Aorta (tissue), 5 donors: Measurements from ENCODE around the gene LIAS. TPM values are rescaled to one million over a fixed set of nuclear protein-coding genes. Genes with fewer than 3 reads are reported as not detected.

ENCODE experiments used
- ATAC-seq: fragments of 200-7000 bp; cut with Tn5 transposase; one replicate; pipeline ENCODE4 v1.9.1; 2022; ENCODE audit warnings: moderate library complexity; ENCODE audit not compliant: low FRiP score
- DNase-seq, 2 donors: peaks; one replicate each; pipeline ENCODE4 v3.0.0-alpha.2; 2020
- H3K27ac ChIP-seq, 2 donors: one replicate each; pipeline ENCODE4 v1.5.1; 2013; ENCODE audit warnings: low read length in 2 of 2, mild to moderate bottlenecking in 2 of 2, moderate library complexity in 2 of 2, control low read depth in 1 of 2, inconsistent platforms in 1 of 2, low read depth in 1 of 2
- H3K27me3 ChIP-seq, 2 donors: one replicate each; pipeline ENCODE4 v1.6.1; 2013; ENCODE audit warnings: control low read depth in 1 of 2, low read length in 1 of 2, mild to moderate bottlenecking in 1 of 2, moderate library complexity in 1 of 2; ENCODE audit not compliant: insufficient read depth in 2 of 2, control insufficient read depth in 1 of 2
- H3K36me3 ChIP-seq, 2 donors: one replicate each; pipeline ENCODE4 v1.6.1; 2013; ENCODE audit warnings: control low read depth in 1 of 2, low read length in 1 of 2, mild to moderate bottlenecking in 1 of 2; ENCODE audit not compliant: insufficient read depth in 2 of 2, control insufficient read depth in 1 of 2
- H3K4me1 ChIP-seq, 2 donors: one replicate each; pipeline ENCODE4 v1.6.1; 2013; ENCODE audit warnings: low read length in 2 of 2, control low read depth in 1 of 2, mild to moderate bottlenecking in 1 of 2, moderate library complexity in 1 of 2; ENCODE audit not compliant: insufficient read depth in 2 of 2, control insufficient read depth in 1 of 2
- H3K4me3 ChIP-seq, 2 donors: one replicate each; pipeline ENCODE4 v1.5.1; 2013; ENCODE audit warnings: low read length in 2 of 2, control low read depth in 1 of 2, mild to moderate bottlenecking in 1 of 2
- H3K9me3 ChIP-seq: one replicate; pipeline ENCODE4 v1.6.1; 2013; ENCODE audit warnings: mild to moderate bottlenecking, low read length; ENCODE audit not compliant: control insufficient read depth
- WGBS, 2 donors: extraction: QIAGEN DNeasy Blood & Tissue Kit; methylation state at CpG; one replicate each; pipeline ENCODE4 v1.1.7; 2013; 5-methylcytosine and 5-hydroxymethylcytosine counted together
- intact Hi-C, 2 donors: fragments of 100-400 bp; cut with DNase I; formaldehyde crosslinking; loops; one replicate each; pipeline versions ENCODE4 v1.14.2 to v1.15.0; 2022
- polyA plus RNA-seq, 2 donors: library from polyadenylated mRNA; stranded (reverse); fragments of 200-250 nt; gene quantifications; one replicate each; pipeline ENCODE4 v1.2.3, GENCODE V29; 2013
- total RNA-seq, 2 donors: library from RNA; stranded (reverse); fragmentation: NEBNext Ultra II Directional; extraction: Animal tissue kit (Norgen Biotek cat#: 25700); gene quantifications; one replicate each; pipeline ENCODE4 v1.2.1, GENCODE V29; 2021
- donor health status: healthy with polysubstance abuse.
- donor health status: Bipolar disorder and iron deficiency.
- donor health status: DM: no; HTN: no; CAD: no.
- donor health status: DM: no; HTN: no; CAD: no.
- donor health status: DM: yes; HTN: yes; CAD: no.

The LIAS gene
- total and polyA plus RNA-seq, 4 donors, result 5.4 to 18.4 (median 9.3) TPM

DNA sequence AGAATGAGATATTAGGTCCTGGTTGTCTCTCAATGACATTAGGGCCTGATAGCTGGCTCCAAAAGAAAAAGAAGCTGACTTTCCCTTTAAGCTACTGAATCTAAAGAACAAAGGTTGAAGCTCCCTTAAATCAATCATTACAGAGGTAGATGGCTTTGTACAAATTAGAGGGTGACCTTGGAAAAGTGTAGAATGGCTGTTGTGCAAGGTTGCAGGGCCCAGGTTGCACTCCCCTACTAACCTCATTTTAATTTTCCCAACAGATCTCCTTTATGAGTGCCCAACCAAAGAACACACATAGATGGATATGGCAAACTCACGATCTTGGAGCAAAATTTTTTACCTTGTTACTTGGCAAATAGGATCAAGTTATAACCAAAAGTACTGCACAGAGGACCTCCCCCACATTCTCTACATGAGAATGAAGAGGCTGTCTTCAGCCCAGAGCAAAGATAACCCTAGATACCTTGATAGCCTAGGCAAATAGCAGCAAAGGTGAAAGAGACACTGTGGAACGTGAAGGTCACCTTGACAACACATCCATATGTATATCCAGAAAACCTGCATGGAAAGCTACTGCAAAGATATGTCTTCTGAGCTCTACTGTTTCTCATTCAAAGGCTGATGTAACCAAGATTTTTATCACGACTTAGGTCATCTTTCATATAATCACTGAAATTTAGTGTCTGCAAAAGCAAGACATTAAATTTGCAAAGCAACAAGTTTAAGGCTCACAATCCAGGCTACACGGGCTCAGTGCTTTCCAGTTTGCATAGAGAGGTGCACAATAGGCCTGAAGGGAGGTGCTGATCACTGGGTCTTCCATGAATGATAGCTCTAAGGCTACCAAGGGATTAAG lies 29.2 kb upstream of the LIAS start:
- H3K36me3 ChIP-seq, result no peaks in the 10 kb centered on the region
- no peak for ATAC-seq
- H3K27ac ChIP-seq, result no peak overlapping the region
- intact Hi-C loops, result no loop called here
- WGBS, 2 donors, result 70% methylated on average over 4 of the region's 4 CpGs
- no peaks in the 10 kb centered on the region for H3K27me3 ChIP-seq
- H3K4me3 ChIP-seq, result no peak overlapping the region
- H3K9me3 ChIP-seq, result no peaks in the 10 kb centered on the region
- no peak for DNase-seq
- no peaks in the 10 kb centered on the region for H3K4me1 ChIP-seq

GRCh38 chr4:39433878-39434492 lies 24.9 kb upstream of the LIAS start:
- 90 to 91% methylated on average over 11 of the region's 11 CpGs for WGBS, 2 donors
- no peak overlapping the region for H3K27ac ChIP-seq
- H3K4me3 ChIP-seq, result no peak overlapping the region
- no peak for ATAC-seq
- H3K9me3 ChIP-seq, result no peaks in the 10 kb centered on the region
- no peaks in the 10 kb centered on the region for H3K27me3 ChIP-seq
- intact Hi-C loops, result no loop called here
- no peak for DNase-seq
- no peaks in the 10 kb centered on the region for H3K4me1 ChIP-seq
- H3K36me3 ChIP-seq, result no peaks in the 10 kb centered on the region

GRCh38 chr4:39435659-39436563 lies 22.9 kb upstream of the LIAS start:
- intact Hi-C loops, result no loop called here
- no peak for ATAC-seq

DNA sequence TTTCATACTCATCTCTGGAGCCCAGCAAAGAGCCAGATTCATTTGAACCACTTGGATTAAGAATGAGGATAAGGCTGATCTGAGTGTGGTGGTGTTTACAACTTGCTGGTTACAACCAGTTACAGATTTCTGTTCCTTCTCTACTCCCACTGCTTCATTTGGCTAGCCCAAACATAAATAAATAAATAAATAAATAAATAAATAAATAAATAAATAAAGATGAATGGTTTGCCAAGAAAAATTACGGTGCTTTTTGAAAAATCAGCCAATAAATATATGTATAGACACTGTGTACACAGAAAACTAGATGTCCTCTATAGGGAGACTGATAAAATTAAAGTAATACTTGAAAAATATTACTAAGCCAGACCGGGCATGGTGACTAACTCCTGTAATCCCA lies 17.3 kb upstream of the LIAS start:
- Histone ChIP-seq H3K4me3 (no peak overlapping the region), H3K27ac (no peak overlapping the region), H3K4me1 (no peaks in the 10 kb centered on the region), H3K36me3 (no peaks in the 10 kb centered on the region), H3K27me3 (no peaks in the 10 kb centered on the region), H3K9me3 (no peaks in the 10 kb centered on the region)
- 71 to 79% methylated on average over 2 of the region's 2 CpGs for WGBS, 2 donors
- ATAC-seq (no peak), DNase-seq (no peak)
- intact Hi-C loops, result no loop called here

More at GRCh38 chr4:39435659-39436563, 22.9 kb upstream of the LIAS start:
- WGBS, 2 donors, result 60 to 63% methylated on average over 7 of the region's 7 CpGs
- Histone ChIP-seq H3K36me3 (no peaks in the 10 kb centered on the region), H3K9me3 (no peaks in the 10 kb centered on the region), H3K4me1 (no peaks in the 10 kb centered on the region), H3K4me3 (no peak overlapping the region), H3K27ac (no peak overlapping the region), H3K27me3 (no peaks in the 10 kb centered on the region)
- DNase-seq, result no peak

DNA sequence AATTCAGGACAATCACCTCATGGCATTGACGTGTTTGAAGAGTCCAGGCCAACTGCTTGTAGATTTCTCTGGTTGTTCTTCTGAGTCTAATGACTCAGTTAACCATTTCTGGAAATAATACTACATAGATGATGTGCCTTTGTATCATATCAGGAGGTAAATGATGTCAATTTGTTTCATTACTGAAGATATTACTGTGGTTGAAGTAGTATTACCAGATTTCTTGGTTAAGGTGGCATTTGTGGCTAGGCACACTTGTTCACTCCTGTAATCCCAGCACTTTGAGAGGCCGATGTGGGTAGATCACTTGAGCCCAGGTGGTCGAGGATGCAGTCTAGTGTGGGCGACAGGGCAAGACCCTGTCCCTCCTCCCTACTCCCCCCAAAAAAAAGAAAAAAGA lies 15.9 kb upstream of the LIAS start:
- no peak for DNase-seq
- Histone ChIP-seq H3K36me3 (no peaks in the 10 kb centered on the region), H3K27me3 (no peaks in the 10 kb centered on the region), H3K4me1 (no peaks in the 10 kb centered on the region), H3K4me3 (no peak overlapping the region), H3K27ac (no peak overlapping the region), H3K9me3 (no peaks in the 10 kb centered on the region)
- intact Hi-C loops, result no loop called here
- ATAC-seq, result no peak
- 81 to 85% methylated on average over 4 of the region's 4 CpGs for WGBS, 2 donors

- WGBS, 2 donors, result 83 to 85% methylated on average over 20 of the region's 20 CpGs
- Histone ChIP-seq H3K36me3 (no peaks in the 10 kb centered on the region), H3K27ac (no peak overlapping the region), H3K4me3 (no peak overlapping the region), H3K9me3 (no peaks in the 10 kb centered on the region), H3K4me1 (no peaks in the 10 kb centered on the region), H3K27me3 (no peaks in the 10 kb centered on the region)
- intact Hi-C loops, result no loop called here
- ATAC-seq, result peak; percentile 62
- DNase-seq, result no peak
Measured at GRCh38 chr4:39446483-39446841, 12.4 kb upstream of the LIAS start.

- Histone ChIP-seq H3K36me3 (no peaks in the 10 kb centered on the region), H3K4me3 (no peak overlapping the region), H3K27ac (no peak overlapping the region), H3K27me3 (no peaks in the 10 kb centered on the region), H3K4me1 (no peaks in the 10 kb centered on the region), H3K9me3 (no peaks in the 10 kb centered on the region)
- WGBS, 2 donors, result 5 to 10% methylated on average over 61 of the region's 61 CpGs
- peak; percentile 74 to 84 for DNase-seq
- peak; percentile 80 for ATAC-seq
- intact Hi-C loops, result no loop called here
Measured at GRCh38 chr4:39446842-39447573, 11.8 kb upstream of the LIAS start.

DNA sequence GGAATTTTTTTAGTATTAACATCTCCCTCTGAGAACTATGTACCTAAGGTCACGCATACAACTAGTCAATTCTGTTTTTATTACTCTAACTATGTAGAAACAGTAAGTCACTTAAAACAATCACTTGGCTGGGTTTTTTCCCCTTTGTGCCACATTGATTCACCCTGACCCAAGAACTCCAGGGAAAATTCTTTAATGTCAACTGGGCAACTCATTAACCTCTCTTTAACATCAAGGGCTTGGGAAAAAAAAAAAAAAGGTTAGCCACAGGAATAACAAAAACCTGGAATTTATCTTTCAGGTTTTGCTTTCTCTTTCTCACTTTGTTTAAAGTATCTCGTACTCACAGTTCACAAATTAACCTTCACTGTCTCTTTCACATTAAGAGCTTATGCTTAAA lies 8.2 kb upstream of the LIAS start:
- Histone ChIP-seq H3K4me1 (no peaks in the 10 kb centered on the region), H3K9me3 (no peaks in the 10 kb centered on the region), H3K36me3 (peaks cover 0 to 2% of the 10 kb centered on the region in 2 donors), H3K27me3 (no peaks in the 10 kb centered on the region), H3K4me3 (no peak overlapping the region), H3K27ac (no peak overlapping the region)
- ATAC-seq, result no peak
- intact Hi-C loops, result loop anchor here in 1 of 2 donors (10.0 kb wide), 1 partner anchor 86 kb away; the partner anchor contains the start of gene RFC1
- DNase-seq, result no peak
- 59 to 81% methylated on average over 2 of the region's 2 CpGs for WGBS, 2 donors
